NCI-H526 treated with DMSO at 0.1 percent for 48 hours (cell line): ENCODE results near the gene TUBB.
"Not testable (repeated sequence)": the region's sequence is repeated elsewhere in the genome, so short reads cannot be mapped to it uniquely, and the experiment has no call there.

ENCODE experiments used
- DNase-seq: peaks from one replicate; lab custom pipeline; 2025; lab: John Stamatoyannopoulos, UW

Gene TUBB

GRCh38 chr6:30761791-30762429 lies 41.8 kb downstream of the TUBB start:
- no peak for DNase-seq

GRCh38 chr6:30763155-30763617 lies 43.0 kb downstream of the TUBB start:
- no peak for DNase-seq

DNA sequence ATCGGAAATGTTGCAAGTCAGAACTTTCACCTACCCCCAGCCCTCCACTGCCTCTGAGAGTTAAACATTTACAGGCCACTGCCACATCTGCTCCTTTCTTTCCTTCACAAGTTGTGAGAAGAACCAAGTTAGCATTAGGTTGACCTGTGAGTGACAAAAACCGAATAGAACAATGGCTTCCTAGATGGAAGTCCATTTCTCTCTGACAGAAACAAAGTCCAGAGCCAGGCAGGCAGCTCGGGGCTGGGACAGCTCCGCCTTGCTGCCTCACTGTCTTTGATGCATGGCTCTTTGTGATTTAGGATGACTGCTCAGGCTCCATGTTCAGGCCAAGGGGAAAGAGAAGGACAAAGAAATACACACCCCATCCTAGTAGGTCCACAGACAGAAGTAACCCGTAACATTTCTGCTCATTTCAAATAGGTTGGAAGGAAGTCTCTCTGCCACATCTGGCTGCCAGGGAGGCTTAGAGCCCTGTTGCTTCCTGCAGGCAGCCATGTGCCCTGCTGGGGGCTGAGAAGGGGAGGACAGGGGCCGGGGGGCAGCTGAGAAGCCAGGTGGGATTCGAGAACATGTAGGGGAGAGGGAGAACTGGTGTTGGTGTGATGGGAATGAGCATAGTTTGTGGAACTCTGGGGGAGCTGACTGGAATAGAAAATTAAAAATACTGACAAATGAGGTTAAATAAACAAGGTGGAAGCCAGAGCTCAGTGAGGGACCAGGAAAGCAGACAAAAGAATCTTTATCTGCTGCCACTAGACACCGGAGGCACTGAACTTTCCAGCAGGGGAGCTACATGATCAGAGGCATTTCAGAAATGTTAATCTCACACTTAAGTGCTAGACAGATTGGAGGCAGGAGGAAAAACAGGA lies 43.7 kb downstream of the TUBB start:
- DNase-seq: no peak

- not testable (repeated sequence) for DNase-seq
Observed at GRCh38 chr6:30764490-30765043, 44.4 kb downstream of the TUBB start.

GRCh38 chr6:30765495-30765894 lies 45.3 kb downstream of the TUBB start:
- DNase-seq: not testable (repeated sequence)

DNA sequence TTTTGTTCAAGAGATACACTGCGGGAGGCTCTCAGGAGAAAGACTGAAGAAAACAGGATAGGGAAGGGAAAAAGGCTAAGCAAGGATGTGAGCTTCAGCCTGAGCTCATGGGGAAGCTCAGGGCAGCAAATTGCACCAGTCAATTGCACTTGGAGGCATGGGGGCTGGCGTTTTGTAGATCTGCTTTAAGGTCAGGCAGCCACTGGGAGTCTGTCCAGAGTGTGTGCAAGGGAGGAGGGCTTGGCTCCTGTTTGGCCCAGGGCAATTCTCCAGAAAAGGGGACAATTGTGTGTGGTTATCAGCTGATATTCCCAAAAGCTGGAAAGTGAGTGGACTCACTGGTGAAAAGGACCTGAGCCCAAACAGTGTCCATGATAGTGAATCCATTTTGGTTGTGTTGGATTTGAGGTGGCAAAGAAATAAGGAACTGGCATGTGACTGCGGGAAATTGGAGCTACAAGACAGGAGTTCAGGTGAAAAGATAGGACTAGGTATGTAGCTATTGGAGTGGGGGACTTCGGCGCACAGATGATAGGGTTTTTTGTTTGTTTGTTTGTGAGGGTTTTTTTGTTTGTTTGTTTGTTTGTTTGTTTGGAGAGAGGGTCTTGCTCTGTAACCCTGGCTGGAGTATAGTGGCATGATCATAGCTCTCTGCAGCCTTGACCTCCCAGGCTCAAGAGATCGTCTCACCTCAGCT lies 46.5 kb downstream of the TUBB start:
- DNase-seq: no peak

DNA sequence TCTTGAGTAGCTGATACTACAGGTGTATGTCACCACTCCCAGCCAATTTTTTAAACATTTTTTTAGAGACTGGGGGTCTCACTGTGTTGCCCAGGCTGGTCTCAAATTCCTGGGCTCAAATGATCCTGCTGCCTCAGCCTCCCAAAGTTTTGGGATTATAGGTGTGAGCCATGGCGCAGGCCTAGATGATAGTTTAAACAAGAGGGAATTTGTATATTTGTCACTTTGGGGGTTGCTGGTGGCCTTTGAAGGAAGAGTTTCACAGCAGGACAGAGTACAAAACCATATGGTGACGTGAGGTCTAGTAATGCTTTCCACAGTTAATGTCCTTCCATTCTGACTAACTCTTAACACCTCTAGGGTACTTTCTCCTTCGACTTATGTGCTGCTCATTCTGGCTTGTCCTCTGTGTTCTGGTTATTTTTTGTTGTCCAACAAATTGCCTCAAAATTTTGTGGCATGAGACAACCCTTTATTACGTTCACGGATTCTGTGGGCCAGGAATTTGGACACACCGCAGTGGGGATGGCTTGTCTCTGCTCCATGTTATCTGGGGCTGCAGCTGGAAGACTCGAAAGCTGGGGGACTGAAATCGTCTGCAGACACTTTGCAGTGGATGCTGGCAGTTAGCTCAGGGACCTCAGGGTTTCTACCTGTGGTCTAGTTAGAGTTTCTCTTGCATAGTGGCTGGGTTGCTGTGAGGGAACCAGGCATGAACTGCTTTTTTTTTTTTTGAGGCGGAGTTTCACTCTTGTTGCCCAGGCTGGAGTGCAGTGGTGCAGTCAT lies 47.2 kb downstream of the TUBB start:
- no peak for DNase-seq

- DNase-seq: no peak
Observed at GRCh38 chr6:30767944-30768301, 47.8 kb downstream of the TUBB start.

GRCh38 chr6:30768634-30769087 lies 48.5 kb downstream of the TUBB start:
- no peak for DNase-seq

DNA sequence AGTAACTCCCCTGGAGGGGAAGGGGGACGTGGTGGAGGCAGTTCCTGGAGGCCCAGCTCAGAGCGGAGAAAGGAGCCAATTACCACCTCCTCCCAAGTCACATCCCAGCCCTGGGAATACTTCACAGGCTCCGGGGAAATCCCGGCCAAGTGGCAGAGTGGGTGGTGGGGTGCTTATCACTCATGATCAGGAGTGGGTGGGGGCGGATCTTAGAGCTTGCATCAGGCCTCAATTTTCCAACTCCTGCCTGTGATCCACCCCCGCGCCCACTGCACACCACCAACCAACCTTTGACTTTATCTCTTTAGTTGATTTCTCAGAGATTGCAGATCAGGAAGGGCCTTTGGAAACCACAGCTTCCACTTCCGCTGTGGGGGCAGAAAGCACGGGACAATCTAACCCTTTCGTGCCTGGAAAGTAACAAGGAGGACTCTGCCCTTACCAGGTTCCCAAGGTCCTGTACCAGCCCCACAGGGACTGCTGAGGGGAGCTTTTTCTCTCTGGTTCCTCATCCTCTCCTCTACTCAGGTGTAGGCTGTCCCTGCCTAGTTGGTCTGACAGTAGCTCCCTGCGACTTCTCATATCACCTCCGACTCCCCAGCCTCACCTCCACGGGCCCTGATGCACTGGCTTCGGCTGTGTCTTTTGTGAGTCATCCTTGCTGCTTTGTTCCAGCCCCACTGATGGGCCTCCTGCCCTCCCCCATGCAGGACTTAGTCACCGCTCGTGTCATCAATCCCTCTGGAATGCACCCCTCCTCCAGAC lies 49.1 kb downstream of the TUBB start:
- DNase-seq: no peak

GRCh38 chr6:30769853-30770524 lies 49.8 kb downstream of the TUBB start:
- no peak for DNase-seq

GRCh38 chr6:30770592-30770991 lies 50.4 kb downstream of the TUBB start:
- no peak for DNase-seq

DNA sequence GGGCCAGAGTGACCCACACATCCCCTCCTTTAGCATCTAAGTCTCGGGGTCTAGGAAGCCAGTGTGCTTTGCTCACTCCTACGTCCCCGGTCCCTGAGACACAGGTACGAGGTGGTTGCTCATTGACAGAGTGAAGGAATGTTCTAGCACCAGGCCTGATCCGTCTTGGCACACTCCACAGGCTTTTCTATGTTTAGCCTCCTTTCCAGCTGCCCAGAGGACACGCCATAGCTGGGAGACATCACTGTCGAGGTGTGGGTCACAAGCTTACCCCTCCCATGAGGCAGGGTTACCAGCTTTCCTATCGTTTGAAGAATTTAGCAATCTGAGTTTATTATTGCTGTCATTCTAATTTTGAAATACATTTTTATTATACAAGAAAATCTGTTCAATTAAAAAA lies 54.5 kb downstream of the TUBB start:
- DNase-seq: no peak
